Bronchial epithelial cell (primary cell): ENCODE measurements around the gene EYA2. TPM values are rescaled to one million over a fixed set of nuclear protein-coding genes. Genes with fewer than 3 reads are reported as not detected.

Experiments
- DNase-seq: peaks from one replicate; pipeline ENCODE4 v3.0.0-alpha.2; 2010; ENCODE audit warnings: low read depth
- FAIRE-seq: peaks from 2 replicates; lab custom pipeline; 2011; peaks lifted over from hg19 to GRCh38; lab: Jason Lieb, UNC
- H3K27me3 ChIP-seq: 2 replicates; pipeline ENCODE4 v1.5.1; 2011; ENCODE audit warnings: low read length; ENCODE audit not compliant: control insufficient read depth, insufficient read depth
- H3K36me3 ChIP-seq: 2 replicates; pipeline ENCODE4 v1.5.1; 2011; ENCODE audit warnings: low read length; ENCODE audit not compliant: control insufficient read depth, insufficient read depth
- H3K4me3 ChIP-seq: 2 replicates; pipeline ENCODE4 v1.5.1; 2011; ENCODE audit warnings: mild to moderate bottlenecking, low read depth, low read length, control low read depth
- CTCF ChIP-seq: IDR thresholded peaks from 2 replicates; pipeline ENCODE4 v1.5.1; 2011; ENCODE audit warnings: mild to moderate bottlenecking, moderate library complexity, low read length, control low read depth, inconsistent platforms; ENCODE audit not compliant: insufficient read depth, severe bottlenecking
- total RNA-seq: library from RNA; depleted of rRNA; stranded (reverse); fragments of >200 nt; gene quantifications from 2 replicates; pipeline ENCODE4 v1.2.1, GENCODE V29; 2014

EYA2 gene
- total RNA-seq, 1 donor from 2014 or later: 8.4 TPM

DNA sequence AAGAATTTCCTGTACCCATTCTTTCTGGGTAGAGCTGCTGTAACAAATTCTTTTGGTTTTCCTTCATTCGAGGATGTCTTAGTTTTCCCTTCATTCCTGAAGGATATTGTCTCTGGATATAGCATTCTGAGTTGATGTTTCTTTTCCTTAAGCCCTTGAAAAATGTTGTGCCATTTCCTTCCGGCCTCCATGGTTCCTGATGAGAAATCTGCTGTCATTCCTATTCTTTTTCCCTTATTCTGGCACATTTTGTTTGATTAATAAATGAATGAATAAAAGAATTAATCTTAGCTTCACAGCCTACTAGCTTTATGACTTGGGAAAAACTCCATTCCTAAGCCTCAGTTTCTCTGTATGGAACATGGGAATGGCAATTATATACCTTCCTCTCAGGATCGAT is 173.1 kb downstream of the EYA2 start:
- no peaks in the 10 kb centered on the region for H3K27me3 ChIP-seq
- peaks cover 4% of the 10 kb centered on the region for H3K36me3 ChIP-seq
- FAIRE-seq (no peak), DNase-seq (no peak)
- no peak for TF ChIP-seq CTCF
- no peak overlapping the region for H3K4me3 ChIP-seq

DNA sequence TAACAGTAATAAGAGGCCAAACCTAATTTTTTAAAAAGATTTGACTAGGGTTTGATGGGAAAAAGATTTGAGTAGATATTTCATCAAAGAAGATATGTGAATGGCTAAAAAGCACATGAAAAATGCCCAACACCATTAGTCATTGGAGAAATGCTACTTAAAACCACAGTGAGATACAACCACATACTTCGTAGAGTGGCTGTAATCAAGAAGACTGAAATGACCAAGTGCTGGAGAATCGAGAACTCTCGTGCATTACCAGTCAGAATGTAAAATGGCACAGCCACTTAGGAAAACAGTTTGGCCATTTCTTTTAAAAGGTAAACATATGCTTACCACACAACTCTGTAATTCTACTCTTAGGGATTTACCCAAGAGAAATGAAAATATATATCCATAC is 175.5 kb downstream of the EYA2 start:
- no peak for TF ChIP-seq CTCF
- no peak for FAIRE-seq
- Histone ChIP-seq H3K4me3 (no peak overlapping the region), H3K27me3 (no peaks in the 10 kb centered on the region), H3K36me3 (peaks cover 8% of the 10 kb centered on the region)
- DNase-seq: no peak

- no peak for DNase-seq
- Histone ChIP-seq H3K27me3 (no peaks in the 10 kb centered on the region), H3K4me3 (no peak overlapping the region), H3K36me3 (peaks cover 10% of the 10 kb centered on the region)
- peak; percentile 28 for FAIRE-seq
- TF ChIP-seq CTCF: no peak
These were observed 177.1 kb downstream of the EYA2 start for GRCh38 chr20:47071646-47072185.

GRCh38 chr20:47073766-47074475 is 179.3 kb downstream of the EYA2 start:
- no peak overlapping the region for H3K4me3 ChIP-seq
- no peak for TF ChIP-seq CTCF
- no peak for FAIRE-seq
- no peak for DNase-seq
- peaks cover 11% of the 10 kb centered on the region for H3K36me3 ChIP-seq
- H3K27me3 ChIP-seq: no peaks in the 10 kb centered on the region

DNA sequence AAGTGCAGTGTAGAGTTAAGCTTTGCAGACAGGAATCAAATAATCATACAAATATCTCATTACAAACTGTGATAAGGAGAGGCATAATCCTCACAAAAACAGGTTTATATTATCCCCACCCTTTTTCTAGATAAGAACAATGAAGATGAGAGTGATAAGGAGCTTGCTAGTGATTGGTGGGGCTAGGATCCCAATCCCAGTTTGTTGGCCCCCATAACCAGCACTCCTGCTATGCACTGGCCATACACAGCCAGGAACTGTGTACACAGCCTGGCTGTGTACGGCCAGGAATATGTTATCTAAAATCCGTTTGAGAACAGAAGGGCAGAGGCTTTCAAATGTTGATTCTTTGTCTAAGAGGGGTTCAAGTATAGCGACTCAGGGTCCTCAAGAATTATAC is 180.6 kb downstream of the EYA2 start:
- Histone ChIP-seq H3K36me3 (peaks cover 11% of the 10 kb centered on the region), H3K4me3 (no peak overlapping the region), H3K27me3 (no peaks in the 10 kb centered on the region)
- DNase-seq (no peak), FAIRE-seq (no peak)
- no peak for TF ChIP-seq CTCF
